SH-SY5Y (cell line): ENCODE data around the gene LSM3.

ENCODE experiments used
- GATA2 ChIP-seq: IDR thresholded peaks from 2 replicates; pipeline ENCODE4 v1.6.1; 2011; ENCODE audit warnings: mild to moderate bottlenecking, low read depth, low read length
- GATA3 ChIP-seq: IDR thresholded peaks from 2 replicates; pipeline ENCODE4 v1.6.1; 2011; ENCODE audit warnings: low read depth, mild to moderate bottlenecking, low read length, moderate library complexity

DNA sequence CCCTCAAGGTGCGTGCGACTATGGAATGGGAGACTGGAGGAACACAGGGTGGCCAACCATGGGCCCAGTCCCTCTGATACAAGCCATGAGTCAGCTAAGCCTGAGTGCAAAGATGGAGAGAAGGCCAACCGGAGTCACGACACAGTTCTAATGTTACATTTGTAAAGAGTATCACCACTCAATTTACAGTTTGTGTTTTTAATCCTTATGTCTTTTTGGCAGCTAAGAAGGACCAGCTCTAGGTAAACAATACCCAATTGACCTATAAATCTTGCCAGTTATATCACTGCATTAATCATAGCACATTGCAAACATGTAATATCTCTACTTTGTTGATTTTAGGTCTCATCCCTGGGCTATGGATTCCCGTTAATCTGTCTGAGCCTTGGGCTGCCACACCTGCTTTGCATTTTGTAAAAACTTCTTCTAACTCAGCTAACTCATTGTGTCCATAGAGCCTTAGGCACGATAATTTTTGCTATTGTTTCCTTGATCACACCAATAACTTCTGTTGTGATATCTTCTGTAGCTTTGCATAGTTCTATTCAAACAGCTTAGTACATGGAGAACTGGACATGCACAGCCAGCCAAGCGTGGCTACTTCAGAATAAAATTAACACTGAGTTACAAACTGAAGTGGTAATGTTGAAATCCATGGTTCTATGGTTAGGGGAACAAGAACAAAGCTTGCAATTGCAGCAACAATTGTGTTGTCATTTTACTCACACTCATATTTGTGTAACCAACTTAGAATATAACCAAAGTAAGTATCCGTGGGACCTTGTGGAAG lies 50.3 kb downstream of the LSM3 start:
- TF ChIP-seq GATA2, result no peak
- TF ChIP-seq GATA3, result no peak
